Transverse colon (tissue), 4 donors: Measurements from ENCODE around the gene PABPC3. TPM values are rescaled to one million over a fixed set of nuclear protein-coding genes. Genes with fewer than 3 reads are reported as not detected.

ENCODE experiments used
- DNase-seq: peaks from one replicate; pipeline ENCODE4 v3.0.0-alpha.2; 2019
- H3K27ac ChIP-seq, 4 donors: fragments of 200-600 bp; sonication (generic); 2 replicates each; pipeline ENCODE4 v1.5.1; 2016 to 2018; ENCODE audit warnings: inconsistent platforms in 4 of 4
- H3K27me3 ChIP-seq: fragments of 200-600 bp; sonication (generic); 2 replicates; pipeline ENCODE4 v1.5.1; 2017; ENCODE audit warnings: inconsistent platforms
- H3K36me3 ChIP-seq, 4 donors: fragments of 200-600 bp; sonication (generic); 2 replicates each; pipeline ENCODE4 v1.5.1; 2017 to 2019; ENCODE audit warnings: inconsistent platforms in 4 of 4
- H3K4me1 ChIP-seq, 4 donors: fragments of 200-600 bp; sonication (generic); 2 replicates each; pipeline ENCODE4 v1.5.1; 2017 to 2020; ENCODE audit warnings: inconsistent platforms in 4 of 4
- H3K4me3 ChIP-seq, 4 donors: fragments of 200-600 bp; sonication (generic); 1 replicate in 1 of 4; 2 replicates in 3 of 4; pipeline versions ENCODE4 v1.5.1 to v1.6.1; 2017 to 2019; ENCODE audit warnings: inconsistent platforms in 4 of 4
- H3K9me3 ChIP-seq, 2 donors: fragments of 200-600 bp; sonication (generic); 2 replicates each; pipeline ENCODE4 v1.5.1; 2017 to 2019; ENCODE audit warnings: inconsistent platforms in 2 of 2
- CTCF ChIP-seq, 5 experiments: fragments of 200-600 bp in 3 of 5; fragments of 450-650 bp in 2 of 5; sonication (generic) in 3 of 5; IDR thresholded peaks; 1 replicate in 2 of 5; 2 replicates in 3 of 5; pipeline ENCODE4 v1.5.1; 2016 to 2017; ENCODE audit warnings: antibody characterized with exemption in 5 of 5, inconsistent platforms in 3 of 5, mild to moderate bottlenecking in 2 of 5, moderate library complexity in 1 of 5
- EP300 ChIP-seq: sonication (generic); formaldehyde crosslinking; IDR thresholded peaks from one replicate; pipeline ENCODE4 v1.6.1; 2017; ENCODE audit warnings: antibody characterized with exemption, low read depth
- POLR2A ChIP-seq: fragments of 450-650 bp; IDR thresholded peaks from one replicate; pipeline ENCODE4 v1.6.1; 2016; ENCODE audit warnings: antibody characterized with exemption, mild to moderate bottlenecking, moderate library complexity
- POLR2AphosphoS5 ChIP-seq, 3 donors: sonication (generic); formaldehyde crosslinking; IDR thresholded peaks; one replicate each; pipeline ENCODE4 v1.6.1; 2016; ENCODE audit warnings: antibody characterized with exemption in 3 of 3
- WGBS, 2 donors: methylation state at CpG; one replicate each; pipeline ENCODE4 v1.1.5; 2018; ENCODE audit warnings: low coverage in 1 of 2; 5-methylcytosine and 5-hydroxymethylcytosine counted together
- in situ Hi-C, 4 donors: fragments of 200-750 bp; cut with MboI; loops; one replicate each; pipeline versions ENCODE4 v1.15.0 to v1.15.1; 2017; ENCODE audit warnings: low sequenced_read_pairs in 3 of 4, low pct_ligation_motif_present in 1 of 4, low pct_unique_long_range_greater_than_20kb in 1 of 4
- intact Hi-C: fragments of 100-400 bp; cut with DNase I; formaldehyde crosslinking; loops from one replicate; pipeline ENCODE4 v1.15.1; 2023; ENCODE audit warnings: low total_unique reads
- total RNA-seq, 4 donors: library from RNA; depleted of rRNA; stranded (reverse); fragments of >200 nt; gene quantifications; one replicate each; pipeline ENCODE4 v1.1.0, GENCODE V29; 2016

Gene PABPC3
- total RNA-seq, 4 donors from 2014 or later: 0.14 to 0.20 TPM; not detected in 2

DNA sequence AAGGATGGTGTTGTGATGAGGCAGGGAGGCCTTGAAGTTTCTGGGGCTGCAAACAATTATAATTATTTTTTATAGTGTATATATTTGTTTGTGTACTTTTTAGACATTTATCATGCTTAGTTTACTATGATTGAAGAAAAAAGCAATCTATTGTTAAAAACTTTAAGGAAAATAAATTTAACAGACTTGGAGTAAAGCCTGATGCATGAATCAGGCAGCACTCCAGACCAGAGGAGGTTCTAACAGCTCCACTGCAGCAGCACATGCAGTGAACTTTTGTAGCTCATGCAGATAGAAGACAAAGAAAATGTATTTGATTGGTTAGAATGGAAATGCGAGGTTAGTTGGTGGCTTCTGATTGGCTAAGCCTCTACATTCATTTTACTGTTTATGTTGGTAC is 36.8 kb upstream of the PABPC3 start:
- no peak overlapping the region for H3K4me3 ChIP-seq
- in situ Hi-C loops (no loop called here), intact Hi-C loops (no loop called here)
- H3K36me3 ChIP-seq: no peaks in the 10 kb centered on the region
- TF ChIP-seq CTCF (IDR thresholded peaks at IDR 0.05) (no peak), EP300 (no peak), POLR2A (no peak), POLR2AphosphoS5 (IDR thresholded peaks at IDR 0.05) (no peak)
- H3K27me3 ChIP-seq: no peaks in the 10 kb centered on the region
- no peaks in the 10 kb centered on the region for H3K9me3 ChIP-seq
- no peak for DNase-seq
- no peak overlapping the region for H3K27ac ChIP-seq
- 85 to 100% methylated on average over 1 of the region's 1 CpG for WGBS, 2 donors
- no peaks in the 10 kb centered on the region for H3K4me1 ChIP-seq

GRCh38 chr13:25059958-25060357 is 36.0 kb upstream of the PABPC3 start:
- no peaks in the 10 kb centered on the region for H3K36me3 ChIP-seq
- DNase-seq: no peak
- H3K27me3 ChIP-seq: no peaks in the 10 kb centered on the region
- no peak overlapping the region for H3K4me3 ChIP-seq
- TF ChIP-seq POLR2AphosphoS5 (IDR thresholded peaks at IDR 0.05) (no peak), EP300 (no peak), POLR2A (no peak)
- no peak overlapping the region for H3K27ac ChIP-seq
- intact Hi-C loops: no loop called here
- in situ Hi-C loops: no loop called here
- H3K4me1 ChIP-seq: no peaks in the 10 kb centered on the region
- H3K9me3 ChIP-seq: no peaks in the 10 kb centered on the region
- 72% methylated on average over 7 of the region's 7 CpGs; no CpG with 5 or more reads in 1 of the 2 donors for WGBS, 2 donors

DNA sequence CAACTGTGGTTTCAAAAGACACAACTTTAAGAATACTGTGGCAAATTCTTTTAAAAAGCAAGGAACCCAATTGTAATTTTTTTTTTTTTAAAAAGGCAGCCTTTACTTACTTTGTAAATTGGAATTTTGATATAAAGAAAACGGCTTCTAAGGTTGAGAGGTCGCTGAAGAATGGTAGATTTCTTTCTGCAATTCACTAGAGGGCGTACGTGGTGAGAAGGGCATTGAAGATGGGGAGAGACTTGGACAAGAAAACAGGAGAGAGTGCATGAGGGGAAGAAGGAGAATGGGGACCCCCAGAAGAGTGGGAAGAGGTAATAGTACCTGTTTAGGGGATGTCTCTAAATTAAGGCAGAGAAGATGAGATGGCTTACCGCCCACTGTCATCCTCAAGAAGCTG is 33.5 kb upstream of the PABPC3 start:
- no peaks in the 10 kb centered on the region for H3K36me3 ChIP-seq
- TF ChIP-seq POLR2A (no peak), POLR2AphosphoS5 (IDR thresholded peaks at IDR 0.05) (no peak), CTCF (IDR thresholded peaks at IDR 0.05) (no peak), EP300 (no peak)
- H3K4me3 ChIP-seq: no peak overlapping the region
- DNase-seq: no peak
- no peaks in the 10 kb centered on the region for H3K27me3 ChIP-seq
- H3K9me3 ChIP-seq: no peaks in the 10 kb centered on the region
- no peak overlapping the region for H3K27ac ChIP-seq
- intact Hi-C loops (no loop called here), in situ Hi-C loops (no loop called here)
- WGBS, 2 donors: 73 to 79% methylated on average over 4 to 5 of the region's 5 CpGs
- H3K4me1 ChIP-seq: no peaks in the 10 kb centered on the region

- no peaks in the 10 kb centered on the region for H3K36me3 ChIP-seq
- H3K9me3 ChIP-seq: no peaks in the 10 kb centered on the region
- TF ChIP-seq POLR2AphosphoS5 (IDR thresholded peaks at IDR 0.05): no peak
- no peak for TF ChIP-seq CTCF (IDR thresholded peaks at IDR 0.05)
- TF ChIP-seq POLR2A: no peak
- no peak for TF ChIP-seq EP300
- in situ Hi-C loops: no loop called here
- no peak overlapping the region for H3K27ac ChIP-seq
- intact Hi-C loops: no loop called here
- H3K27me3 ChIP-seq: no peaks in the 10 kb centered on the region
- H3K4me3 ChIP-seq: no peak overlapping the region
- H3K4me1 ChIP-seq: no peaks in the 10 kb centered on the region
- no peak for DNase-seq
These were observed 31.5 kb upstream of the PABPC3 start for GRCh38 chr13:25064396-25064795.

DNA sequence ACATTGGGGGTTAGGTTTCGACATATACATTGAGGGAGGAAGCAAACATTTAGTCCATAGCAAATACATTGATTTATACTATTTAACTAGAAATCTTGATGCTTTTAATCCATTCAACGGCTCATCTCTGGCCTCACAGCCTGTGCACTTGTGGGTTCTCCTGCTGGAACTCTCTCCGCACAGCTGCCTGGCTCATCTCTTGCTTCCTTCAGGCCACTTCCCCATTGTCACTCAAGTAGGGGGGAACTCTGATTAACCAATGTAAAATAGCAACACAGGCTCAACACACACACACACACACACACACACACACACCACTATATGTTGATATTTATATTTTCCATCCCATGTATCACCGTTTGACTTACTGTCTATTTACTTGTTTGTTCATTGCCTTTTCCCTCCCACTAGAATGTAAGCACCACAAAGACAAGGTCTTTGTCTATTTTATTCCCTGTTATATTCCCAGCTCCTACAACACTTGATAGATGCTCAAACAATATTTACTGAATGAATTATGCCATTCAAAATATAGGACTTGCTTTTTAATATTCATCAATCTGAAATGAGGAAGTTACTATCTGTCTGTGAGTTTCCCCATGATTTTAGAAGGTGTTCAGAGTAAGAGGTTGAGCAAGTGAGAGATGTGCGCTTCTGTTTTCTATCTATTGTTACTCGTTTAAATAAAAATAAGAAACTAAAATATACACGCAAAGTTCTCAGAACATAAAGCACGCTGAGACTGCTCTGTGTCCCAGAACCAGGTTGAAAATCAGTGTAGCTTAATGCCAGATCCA is 29.8 kb upstream of the PABPC3 start:
- Histone ChIP-seq H3K36me3 (no peaks in the 10 kb centered on the region), H3K27ac (no peak overlapping the region), H3K4me3 (no peak overlapping the region), H3K4me1 (no peaks in the 10 kb centered on the region), H3K9me3 (no peaks in the 10 kb centered on the region), H3K27me3 (no peaks in the 10 kb centered on the region)
- TF ChIP-seq CTCF (IDR thresholded peaks at IDR 0.05) (no peak), POLR2AphosphoS5 (IDR thresholded peaks at IDR 0.05) (no peak), EP300 (no peak), POLR2A (no peak)
- DNase-seq: no peak
- intact Hi-C loops (no loop called here), in situ Hi-C loops (no loop called here)
- WGBS, 2 donors: 69 to 82% methylated on average over 8 of the region's 8 CpGs
